ENCODE results near the gene ZBTB46.

Gene ZBTB46

DNA sequence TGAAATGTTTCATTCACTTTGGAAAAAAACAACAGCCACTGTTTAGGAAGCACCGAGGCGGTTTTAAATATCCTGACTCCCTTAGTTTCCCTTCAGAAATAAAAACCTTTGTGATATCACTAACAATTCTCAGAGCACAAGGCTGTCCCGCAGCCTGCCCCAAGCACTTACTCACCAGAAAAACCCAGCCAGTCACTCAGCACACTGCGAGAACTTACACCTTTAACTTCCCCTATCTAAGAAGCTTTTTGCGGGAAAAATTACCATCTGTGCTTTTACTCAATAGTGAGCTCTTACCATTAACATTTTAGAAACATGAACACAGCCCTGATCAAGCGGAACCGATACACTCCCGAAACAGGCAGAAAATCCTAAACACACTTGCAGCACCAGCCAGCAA is 9.3 kb downstream of the ZBTB46 start:
- Histone ChIP-seq H3K27me3 (ENCODE audit: control insufficient read depth in 5 of 5, insufficient read depth in 4 of 5, low read length in 5 of 5) (peaks cover 0 to 6% (median 1%) of the 10 kb centered on the region in 5 donors), H3K4me1 (ENCODE audit: control insufficient read depth in 5 of 5, insufficient read depth in 5 of 5, low read length in 5 of 5) (peaks cover 3 to 51% (median 11%) of the 10 kb centered on the region in 5 donors), H3K4me3 (ENCODE audit: low read depth in 1 of 5, low read length in 5 of 5) (no peak overlapping the region), H3K36me3 (ENCODE audit: control insufficient read depth in 5 of 5, insufficient read depth in 5 of 5, low read length in 5 of 5) (peaks cover 0 to 6% (median 3%) of the 10 kb centered on the region in 5 donors), H3K9ac (ENCODE audit: low read length in 5 of 5) (no peak overlapping the region), H3K27ac (ENCODE audit: low read depth, low read length) (no peak overlapping the region), H3K9me3 (ENCODE audit: control insufficient read depth in 5 of 5, low read length in 5 of 5) (no peaks in the 10 kb centered on the region)

DNA sequence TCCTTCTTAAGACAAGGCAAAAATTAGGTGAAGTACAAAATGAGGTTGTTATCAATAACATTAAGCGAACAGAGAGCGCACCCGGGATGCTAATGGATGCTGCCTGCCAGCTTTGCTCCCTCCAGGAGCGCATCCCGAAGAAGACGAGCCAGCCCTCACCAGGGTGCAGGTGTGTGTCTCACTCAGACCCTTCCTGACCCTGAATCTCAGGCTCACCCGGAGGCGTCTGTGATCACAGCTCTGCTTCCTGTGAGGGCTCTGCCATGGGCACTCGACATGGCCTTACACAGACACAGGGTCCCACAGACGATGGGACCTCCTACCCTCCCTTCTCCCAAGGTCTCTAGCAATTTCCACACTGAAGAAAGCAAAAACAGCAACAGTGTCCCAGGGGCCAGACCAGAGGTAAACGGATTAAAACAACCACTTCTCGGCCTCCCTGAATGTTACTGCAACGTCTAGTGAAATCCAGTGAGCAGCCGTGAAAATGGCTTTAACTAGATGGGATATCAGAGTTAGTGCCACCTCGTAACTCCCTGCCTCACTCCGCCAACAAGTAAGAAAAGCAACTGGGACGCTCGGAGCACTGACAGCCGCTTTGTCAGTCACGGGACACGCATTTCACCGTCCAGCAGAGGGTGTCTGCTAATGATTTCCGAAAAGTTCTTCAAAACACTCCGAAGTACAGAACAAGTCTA is 11.7 kb downstream of the ZBTB46 start:
- no peaks in the 10 kb centered on the region for H3K9me3 ChIP-seq (ENCODE audit: control insufficient read depth in 5 of 5, low read length in 5 of 5)
- H3K4me1 ChIP-seq (ENCODE audit: control insufficient read depth in 5 of 5, insufficient read depth in 5 of 5, low read length in 5 of 5), result peaks cover 0 to 53% (median 15%) of the 10 kb centered on the region in 5 donors
- H3K27me3 ChIP-seq (ENCODE audit: control insufficient read depth in 5 of 5, insufficient read depth in 4 of 5, low read length in 5 of 5), result peaks cover 0 to 2% (median 0%) of the 10 kb centered on the region in 5 donors
- peaks cover 0 to 11% (median 8%) of the 10 kb centered on the region in 5 donors for H3K36me3 ChIP-seq (ENCODE audit: control insufficient read depth in 5 of 5, insufficient read depth in 5 of 5, low read length in 5 of 5)
- H3K27ac ChIP-seq (ENCODE audit: low read depth, low read length), result no peak overlapping the region
- H3K9ac ChIP-seq (ENCODE audit: low read length in 5 of 5), result peak overlapping the region in 2 of 5 donors; percentile 30 to 53
- H3K4me3 ChIP-seq (ENCODE audit: low read depth in 1 of 5, low read length in 5 of 5), result peak overlapping the region; percentile 22 to 61 (median 42)

DNA sequence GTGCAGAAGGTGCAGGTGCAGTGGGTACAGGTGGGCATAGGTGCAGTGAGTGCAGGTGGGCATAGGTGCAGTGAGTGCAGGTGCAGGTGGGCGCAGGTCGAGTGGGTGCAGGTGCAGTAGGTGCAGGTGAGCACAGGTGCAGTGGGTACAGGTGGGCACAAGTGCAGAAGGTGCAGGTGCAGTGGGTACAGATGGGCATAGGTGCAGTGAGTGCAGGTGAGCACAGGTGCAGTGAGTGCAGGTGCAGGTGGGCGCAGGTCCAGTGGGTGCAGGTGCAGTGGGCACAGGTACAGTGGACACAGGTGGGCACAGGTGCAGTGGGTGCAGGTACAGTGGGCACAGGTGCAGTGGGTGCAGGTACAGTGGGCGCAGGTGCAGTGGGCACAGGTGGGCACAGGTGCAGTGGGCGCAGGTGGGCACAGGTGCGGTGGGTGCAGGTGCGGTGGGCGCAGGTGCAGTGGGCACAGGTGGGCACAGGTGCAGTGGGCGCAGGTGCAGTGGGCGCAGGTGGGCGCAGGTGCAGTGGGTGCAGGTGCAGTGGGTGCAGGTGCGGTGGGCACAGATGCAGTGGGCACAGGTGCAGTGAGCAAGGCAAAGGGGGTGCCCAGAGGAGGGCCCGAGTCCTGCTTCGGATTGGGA is 15.3 kb downstream of the ZBTB46 start:
- Histone ChIP-seq H3K9ac (ENCODE audit: low read length in 5 of 5) (no peak overlapping the region), H3K27ac (ENCODE audit: low read depth, low read length) (no peak overlapping the region), H3K36me3 (ENCODE audit: control insufficient read depth in 5 of 5, insufficient read depth in 5 of 5, low read length in 5 of 5) (peaks cover 0 to 11% (median 8%) of the 10 kb centered on the region in 5 donors), H3K27me3 (ENCODE audit: control insufficient read depth in 5 of 5, insufficient read depth in 4 of 5, low read length in 5 of 5) (no peaks in the 10 kb centered on the region), H3K9me3 (ENCODE audit: control insufficient read depth in 5 of 5, low read length in 5 of 5) (no peaks in the 10 kb centered on the region), H3K4me1 (ENCODE audit: control insufficient read depth in 5 of 5, insufficient read depth in 5 of 5, low read length in 5 of 5) (peaks cover 0 to 38% (median 11%) of the 10 kb centered on the region in 5 donors), H3K4me3 (ENCODE audit: low read depth in 1 of 5, low read length in 5 of 5) (peak overlapping the region in 1 of 5 donors; percentile 6)

DNA sequence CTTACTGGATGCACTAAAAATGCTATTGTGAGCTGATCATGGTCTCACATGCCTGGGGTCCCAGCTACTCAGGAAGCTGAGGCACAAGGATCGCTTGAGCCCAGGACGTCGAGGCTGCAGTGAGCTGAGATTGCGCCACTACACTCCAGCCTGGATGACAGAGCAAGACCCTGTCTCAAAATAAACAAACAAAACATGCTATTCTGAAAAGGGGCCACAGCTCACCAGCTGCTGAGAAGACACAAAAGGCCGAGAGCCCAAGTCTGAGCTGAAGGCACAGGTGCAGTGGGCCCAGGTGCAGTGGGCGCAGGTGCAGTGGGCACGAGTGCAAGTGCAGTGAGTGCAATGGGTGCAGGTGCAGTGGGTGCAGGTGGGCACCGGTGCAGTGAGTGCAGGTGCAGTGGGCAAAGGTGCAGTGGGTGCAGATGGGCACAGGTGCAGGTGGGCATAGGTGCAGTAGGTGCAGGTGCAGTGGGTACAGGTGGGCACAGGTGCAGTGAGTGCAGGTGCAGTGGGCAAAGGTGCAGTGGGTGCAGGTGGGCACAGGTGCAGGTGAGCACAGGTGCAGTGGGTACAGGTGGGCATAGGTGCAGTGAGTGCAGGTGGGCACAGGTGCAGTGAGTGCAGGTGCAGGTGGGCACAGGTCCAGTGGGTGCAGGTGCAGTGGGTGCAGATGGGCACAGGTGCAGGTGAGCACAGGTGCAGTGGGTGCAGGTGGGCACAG is 16.0 kb downstream of the ZBTB46 start:
- no peaks in the 10 kb centered on the region for H3K27me3 ChIP-seq (ENCODE audit: control insufficient read depth in 5 of 5, insufficient read depth in 4 of 5, low read length in 5 of 5)
- no peak overlapping the region for H3K27ac ChIP-seq (ENCODE audit: low read depth, low read length)
- H3K9ac ChIP-seq (ENCODE audit: low read length in 5 of 5), result no peak overlapping the region
- H3K9me3 ChIP-seq (ENCODE audit: control insufficient read depth in 5 of 5, low read length in 5 of 5), result no peaks in the 10 kb centered on the region
- peaks cover 0 to 11% (median 8%) of the 10 kb centered on the region in 5 donors for H3K36me3 ChIP-seq (ENCODE audit: control insufficient read depth in 5 of 5, insufficient read depth in 5 of 5, low read length in 5 of 5)
- peak overlapping the region in 1 of 5 donors; percentile 6 for H3K4me3 ChIP-seq (ENCODE audit: low read depth in 1 of 5, low read length in 5 of 5)
- H3K4me1 ChIP-seq (ENCODE audit: control insufficient read depth in 5 of 5, insufficient read depth in 5 of 5, low read length in 5 of 5), result peaks cover 0 to 39% (median 10%) of the 10 kb centered on the region in 5 donors

DNA sequence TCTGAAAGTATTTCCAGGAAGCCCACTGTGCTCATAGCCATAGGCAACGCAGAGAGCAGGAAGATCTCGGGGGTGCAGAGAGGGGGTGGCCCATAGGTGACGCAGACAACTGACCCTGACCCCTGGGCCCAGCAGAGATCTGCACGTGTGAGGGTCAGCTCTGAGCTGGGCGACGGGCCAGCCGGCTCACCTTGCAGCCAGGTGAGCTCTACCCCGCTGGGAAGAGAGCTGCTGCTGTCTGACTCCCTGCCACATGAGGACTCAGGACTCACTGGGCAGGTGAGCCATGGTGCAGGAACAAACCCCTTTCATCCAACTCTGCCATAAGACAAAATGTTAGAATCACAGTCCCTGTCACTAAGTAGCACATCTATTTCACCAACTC is 19.6 kb downstream of the ZBTB46 start:
- Histone ChIP-seq H3K4me1 (ENCODE audit: control insufficient read depth in 5 of 5, insufficient read depth in 5 of 5, low read length in 5 of 5) (peaks cover 0 to 26% (median 4%) of the 10 kb centered on the region in 5 donors), H3K27ac (ENCODE audit: low read depth, low read length) (no peak overlapping the region)

DNA sequence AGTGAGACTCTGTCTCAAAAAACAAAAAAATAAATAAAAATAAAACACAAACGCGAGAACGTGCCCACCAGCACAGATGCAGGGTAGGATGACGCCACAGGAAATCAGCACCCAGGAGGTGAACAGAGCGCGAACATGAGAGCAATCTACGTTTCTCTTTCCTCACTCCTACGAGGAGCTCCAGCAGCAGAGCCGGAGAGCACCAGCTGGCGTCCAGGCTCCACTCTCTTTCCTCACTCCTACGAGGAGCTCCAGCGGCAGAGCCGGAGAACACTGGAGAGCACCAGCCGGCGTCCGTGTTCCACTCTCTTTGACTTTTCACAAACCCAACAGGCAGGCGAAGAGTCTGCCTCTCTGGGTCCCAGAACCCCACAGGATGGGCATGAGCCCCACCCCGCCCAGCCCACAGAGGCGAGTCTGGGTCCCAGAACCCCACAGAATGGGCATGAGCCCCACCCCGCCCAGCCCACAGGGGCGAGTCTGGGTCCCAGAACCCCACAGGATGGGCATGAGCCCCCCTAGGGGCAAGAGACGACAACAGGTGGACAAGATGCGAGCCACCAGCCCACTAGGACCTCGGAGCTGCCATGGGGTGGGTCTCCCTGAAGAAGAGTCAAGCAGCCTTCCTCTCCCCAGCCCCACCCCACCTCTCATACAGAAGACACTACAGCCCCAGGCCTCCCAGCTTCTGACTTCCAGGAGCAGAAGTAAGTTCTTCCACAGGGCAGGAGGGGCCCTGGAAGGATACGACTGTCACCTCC is 20.2 kb downstream of the ZBTB46 start:
- Histone ChIP-seq H3K4me3 (ENCODE audit: low read depth in 1 of 5, low read length in 5 of 5) (no peak overlapping the region), H3K36me3 (ENCODE audit: control insufficient read depth in 5 of 5, insufficient read depth in 5 of 5, low read length in 5 of 5) (peaks cover 0 to 8% (median 6%) of the 10 kb centered on the region in 5 donors), H3K9me3 (ENCODE audit: control insufficient read depth in 5 of 5, low read length in 5 of 5) (no peaks in the 10 kb centered on the region), H3K4me1 (ENCODE audit: control insufficient read depth in 5 of 5, insufficient read depth in 5 of 5, low read length in 5 of 5) (peaks cover 0 to 24% (median 4%) of the 10 kb centered on the region in 5 donors), H3K27me3 (ENCODE audit: control insufficient read depth in 5 of 5, insufficient read depth in 4 of 5, low read length in 5 of 5) (no peaks in the 10 kb centered on the region), H3K9ac (ENCODE audit: low read length in 5 of 5) (no peak overlapping the region), H3K27ac (ENCODE audit: low read depth, low read length) (no peak overlapping the region)

More for the DNA sequence above, 19.6 kb downstream of the ZBTB46 start:
- Histone ChIP-seq H3K4me3 (ENCODE audit: low read depth in 1 of 5, low read length in 5 of 5) (no peak overlapping the region), H3K9me3 (ENCODE audit: control insufficient read depth in 5 of 5, low read length in 5 of 5) (no peaks in the 10 kb centered on the region), H3K9ac (ENCODE audit: low read length in 5 of 5) (no peak overlapping the region), H3K36me3 (ENCODE audit: control insufficient read depth in 5 of 5, insufficient read depth in 5 of 5, low read length in 5 of 5) (peaks cover 0 to 8% (median 6%) of the 10 kb centered on the region in 5 donors), H3K27me3 (ENCODE audit: control insufficient read depth in 5 of 5, insufficient read depth in 4 of 5, low read length in 5 of 5) (no peaks in the 10 kb centered on the region)

DNA sequence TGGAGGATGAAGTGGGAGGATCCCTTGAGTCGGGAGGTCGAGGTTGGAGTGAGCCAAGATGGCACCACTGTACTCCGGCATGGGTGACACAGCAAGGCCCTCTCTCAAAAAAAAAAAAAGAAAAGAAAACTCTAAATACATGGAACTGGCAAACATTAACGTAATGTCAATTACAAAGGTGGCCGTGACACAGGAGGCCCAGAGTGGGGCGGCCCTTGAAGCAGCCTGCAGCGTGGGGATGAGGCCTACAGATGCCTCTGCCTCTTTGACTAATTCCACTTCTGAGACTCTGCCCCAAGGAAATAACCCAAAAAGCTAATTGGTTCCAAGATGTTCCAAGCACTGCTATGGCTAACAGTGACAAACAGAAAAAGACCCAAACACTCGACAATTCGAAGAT is 21.2 kb downstream of the ZBTB46 start:
- no peak overlapping the region for H3K27ac ChIP-seq (ENCODE audit: low read depth, low read length)
- H3K36me3 ChIP-seq (ENCODE audit: control insufficient read depth in 5 of 5, insufficient read depth in 5 of 5, low read length in 5 of 5), result no peaks in the 10 kb centered on the region
- H3K27me3 ChIP-seq (ENCODE audit: control insufficient read depth in 5 of 5, insufficient read depth in 4 of 5, low read length in 5 of 5), result no peaks in the 10 kb centered on the region
- peaks cover 0 to 13% (median 0%) of the 10 kb centered on the region in 5 donors for H3K4me1 ChIP-seq (ENCODE audit: control insufficient read depth in 5 of 5, insufficient read depth in 5 of 5, low read length in 5 of 5)
- H3K4me3 ChIP-seq (ENCODE audit: low read depth in 1 of 5, low read length in 5 of 5), result no peak overlapping the region
- no peaks in the 10 kb centered on the region for H3K9me3 ChIP-seq (ENCODE audit: control insufficient read depth in 5 of 5, low read length in 5 of 5)
- H3K9ac ChIP-seq (ENCODE audit: low read length in 5 of 5), result no peak overlapping the region

DNA sequence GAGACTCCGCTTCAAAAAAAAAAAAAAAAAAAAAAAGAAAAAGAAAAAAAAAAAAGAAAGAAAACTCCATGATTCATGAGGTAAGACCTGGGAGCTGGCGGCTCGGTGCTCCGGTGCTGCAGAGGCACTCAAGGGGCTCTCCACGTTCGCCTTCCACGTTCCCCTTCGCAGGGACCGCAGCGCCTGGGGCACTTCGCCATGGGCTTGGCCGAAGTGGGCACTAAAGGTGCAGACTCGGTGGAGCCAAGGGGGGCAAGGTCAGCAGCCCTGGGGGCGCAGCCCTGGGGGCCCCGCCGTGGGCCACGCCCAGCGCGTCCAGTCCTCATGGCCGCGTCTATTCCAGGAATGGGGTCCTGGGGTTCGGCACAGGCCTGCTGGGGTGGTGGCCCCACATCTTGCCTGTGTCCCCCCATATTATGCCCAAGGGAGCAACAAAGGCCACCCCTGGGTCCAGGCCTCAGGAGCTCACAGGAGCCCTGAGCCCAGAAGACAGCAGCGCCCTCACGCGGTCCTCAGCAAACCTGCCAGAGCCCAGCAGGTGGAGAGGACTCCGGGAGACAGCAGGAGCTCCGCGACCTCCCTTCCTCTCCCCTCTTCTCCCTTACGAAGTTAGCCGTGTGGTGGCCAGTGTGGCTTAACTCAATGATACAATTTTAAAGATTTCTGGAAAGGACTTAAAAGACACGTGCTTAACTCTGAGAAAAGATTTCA is 21.9 kb downstream of the ZBTB46 start:
- H3K9me3 ChIP-seq (ENCODE audit: control insufficient read depth in 5 of 5, low read length in 5 of 5), result no peaks in the 10 kb centered on the region
- no peak overlapping the region for H3K4me3 ChIP-seq (ENCODE audit: low read depth in 1 of 5, low read length in 5 of 5)
- peaks cover 0 to 14% (median under 1%) of the 10 kb centered on the region in 5 donors for H3K4me1 ChIP-seq (ENCODE audit: control insufficient read depth in 5 of 5, insufficient read depth in 5 of 5, low read length in 5 of 5)
- no peak overlapping the region for H3K9ac ChIP-seq (ENCODE audit: low read length in 5 of 5)
- H3K27ac ChIP-seq (ENCODE audit: low read depth, low read length), result no peak overlapping the region
- no peaks in the 10 kb centered on the region for H3K27me3 ChIP-seq (ENCODE audit: control insufficient read depth in 5 of 5, insufficient read depth in 4 of 5, low read length in 5 of 5)
- H3K36me3 ChIP-seq (ENCODE audit: control insufficient read depth in 5 of 5, insufficient read depth in 5 of 5, low read length in 5 of 5), result peaks cover 0 to 3% (median 0%) of the 10 kb centered on the region in 5 donors

DNA sequence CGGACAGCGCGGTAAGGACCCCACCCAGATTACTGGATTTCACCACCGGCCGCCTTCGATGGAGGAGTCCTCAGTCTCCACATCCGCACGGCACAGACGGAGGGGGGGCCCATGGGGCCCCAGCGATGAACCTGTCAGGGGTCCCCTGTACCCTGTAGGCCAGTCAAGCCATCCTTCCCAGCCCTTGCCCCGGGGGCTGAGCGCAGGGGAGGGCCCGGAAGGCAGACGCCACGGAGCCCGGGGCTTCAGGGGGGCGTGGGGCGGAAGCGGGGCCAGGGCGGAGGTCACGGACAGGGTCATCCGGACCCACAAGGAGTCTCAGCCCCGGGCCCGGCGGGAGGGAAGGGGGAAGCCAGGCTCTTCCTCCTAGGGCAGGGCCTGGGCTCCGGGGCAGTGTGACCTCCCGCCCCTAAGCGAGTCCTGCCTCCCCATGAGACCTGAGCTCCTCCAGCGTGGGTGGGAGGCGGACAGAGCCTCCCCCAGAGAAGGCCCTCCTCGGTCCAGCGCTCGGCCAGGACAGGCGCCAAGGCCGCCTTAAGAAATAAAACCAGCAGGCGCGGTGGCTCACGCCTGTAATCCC is 22.8 kb downstream of the ZBTB46 start:
- Histone ChIP-seq H3K4me1 (ENCODE audit: control insufficient read depth in 5 of 5, insufficient read depth in 5 of 5, low read length in 5 of 5) (peaks cover 0 to 19% (median 3%) of the 10 kb centered on the region in 5 donors), H3K9ac (ENCODE audit: low read length in 5 of 5) (no peak overlapping the region), H3K27me3 (ENCODE audit: control insufficient read depth in 5 of 5, insufficient read depth in 4 of 5, low read length in 5 of 5) (no peaks in the 10 kb centered on the region), H3K9me3 (ENCODE audit: control insufficient read depth in 5 of 5, low read length in 5 of 5) (no peaks in the 10 kb centered on the region), H3K4me3 (ENCODE audit: low read depth in 1 of 5, low read length in 5 of 5) (no peak overlapping the region), H3K36me3 (ENCODE audit: control insufficient read depth in 5 of 5, insufficient read depth in 5 of 5, low read length in 5 of 5) (peaks cover 0 to 5% (median 0%) of the 10 kb centered on the region in 5 donors), H3K27ac (ENCODE audit: low read depth, low read length) (no peak overlapping the region)

All from subcutaneous abdominal adipose tissue (tissue), 5 donors.